Measurements from ENCODE around the gene RAMP3.
"Not testable (repeated sequence)": the region's sequence is repeated elsewhere in the genome, so short reads cannot be mapped to it uniquely, and the experiment has no call there.

The RAMP3 gene, protein sequence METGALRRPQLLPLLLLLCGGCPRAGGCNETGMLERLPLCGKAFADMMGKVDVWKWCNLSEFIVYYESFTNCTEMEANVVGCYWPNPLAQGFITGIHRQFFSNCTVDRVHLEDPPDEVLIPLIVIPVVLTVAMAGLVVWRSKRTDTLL

DNA sequence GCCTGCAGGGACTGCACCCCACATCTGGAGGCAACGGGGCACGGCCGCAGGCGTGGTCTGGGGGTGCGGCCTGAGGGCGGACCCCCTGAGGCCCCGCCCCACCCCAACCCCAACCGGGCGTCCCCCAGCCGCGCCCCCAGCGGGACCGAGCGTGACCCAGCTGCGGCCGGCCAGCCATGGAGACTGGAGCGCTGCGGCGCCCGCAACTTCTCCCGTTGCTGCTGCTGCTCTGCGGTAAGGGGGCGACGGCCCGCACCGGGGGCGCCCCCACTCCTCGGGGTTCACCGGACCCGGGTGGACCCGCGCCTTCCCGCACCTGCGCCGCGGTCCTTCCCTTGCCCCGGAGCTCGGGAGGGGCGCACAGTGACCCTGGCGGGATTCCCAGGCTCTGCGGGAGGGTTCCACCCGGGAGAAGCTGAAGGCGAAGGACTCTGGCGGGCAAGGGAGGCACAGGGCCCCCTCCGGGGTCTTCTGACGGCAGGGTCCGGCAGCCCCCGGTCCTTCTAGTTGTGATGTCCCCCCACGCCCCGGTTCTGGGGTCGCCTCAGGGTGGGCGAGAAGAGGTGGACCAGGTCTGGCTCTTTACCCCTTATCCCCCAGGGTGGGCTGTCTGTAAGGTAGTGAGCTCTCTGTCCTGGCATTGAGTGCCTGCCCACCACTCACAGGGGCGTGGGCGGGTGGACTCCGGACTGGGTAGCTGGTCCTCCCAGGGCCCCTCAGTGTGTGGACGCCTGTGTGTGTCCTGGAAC is at the start of gene RAMP3:
RAMP3 (plus strand) TSS at position 139 of the 749 bp plus-strand sequence; CDS start at position 177, 38 bp downstream.
- no peak for DNase-seq

DNA sequence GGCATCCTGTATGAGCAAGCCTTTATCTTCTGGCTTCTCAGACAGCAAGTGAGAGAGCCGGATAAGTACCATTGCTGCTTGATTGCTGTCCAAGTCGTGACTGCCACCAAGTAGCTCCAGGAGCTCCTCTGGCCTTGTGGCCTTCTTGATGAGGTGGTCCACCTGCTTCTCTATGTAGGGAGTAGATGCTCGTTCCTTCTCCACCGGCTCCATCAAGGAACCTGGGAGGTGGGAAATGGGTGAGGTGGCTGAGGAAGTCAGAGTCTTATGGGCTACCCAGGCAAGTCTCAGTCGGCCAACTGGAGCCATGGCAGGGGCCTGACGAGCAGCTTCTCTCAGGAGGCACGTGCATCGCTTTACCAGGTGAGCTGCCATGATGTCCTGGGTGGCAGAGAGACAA is 48.7 kb upstream of the RAMP3 start:
- DNase-seq, result no peak

DNA sequence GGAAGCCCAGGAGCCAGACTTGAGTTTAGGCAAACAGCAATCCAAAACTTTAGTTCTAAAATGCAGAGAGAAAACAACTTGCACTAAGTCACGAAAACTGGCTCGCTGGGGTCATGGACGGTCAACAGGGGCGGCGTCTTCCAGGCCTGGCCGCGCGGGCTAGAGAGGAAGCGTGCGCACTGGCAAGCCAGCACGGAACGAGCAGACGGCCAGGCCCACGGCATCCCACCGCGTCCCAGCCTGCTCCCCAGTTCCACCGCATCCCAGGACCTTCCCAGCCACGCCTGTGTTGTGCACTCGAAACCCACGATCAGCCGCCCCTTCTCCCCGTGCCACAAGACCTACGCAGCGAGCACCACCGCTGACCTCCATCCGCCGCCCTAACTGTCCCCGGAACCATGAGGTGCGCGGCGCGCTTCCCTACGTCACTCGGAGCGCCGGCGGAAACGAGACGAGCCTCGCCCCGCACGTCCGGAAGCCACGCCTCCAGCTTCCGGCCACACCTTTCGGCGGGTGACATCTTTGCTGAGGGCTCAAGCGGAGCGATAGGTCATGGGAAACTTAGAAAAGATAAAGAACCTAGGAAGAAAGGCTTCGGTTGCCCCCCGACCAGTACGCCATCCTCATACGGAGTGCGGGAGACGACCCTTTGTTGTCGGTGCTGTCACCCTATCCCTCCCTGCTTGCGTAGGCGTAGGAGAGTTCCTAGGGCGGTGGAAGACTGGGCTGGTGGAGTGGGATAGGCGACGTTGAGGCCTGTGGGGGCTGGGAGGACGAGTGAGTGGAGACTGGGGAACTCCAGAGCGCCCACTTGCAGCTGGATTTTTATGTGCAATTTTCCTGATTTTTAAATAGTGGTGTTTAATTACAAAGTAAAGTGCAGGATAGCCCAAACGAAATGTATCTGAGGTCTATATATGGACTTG is 46.0 kb upstream of the RAMP3 start, which contains the start of gene TBRG4:
TBRG4 (minus strand) TSS at position 400 of the 926 bp plus-strand sequence. CDS start 2,460 bp downstream, outside the sequence.
- DNase-seq, result peak; percentile 96

DNA sequence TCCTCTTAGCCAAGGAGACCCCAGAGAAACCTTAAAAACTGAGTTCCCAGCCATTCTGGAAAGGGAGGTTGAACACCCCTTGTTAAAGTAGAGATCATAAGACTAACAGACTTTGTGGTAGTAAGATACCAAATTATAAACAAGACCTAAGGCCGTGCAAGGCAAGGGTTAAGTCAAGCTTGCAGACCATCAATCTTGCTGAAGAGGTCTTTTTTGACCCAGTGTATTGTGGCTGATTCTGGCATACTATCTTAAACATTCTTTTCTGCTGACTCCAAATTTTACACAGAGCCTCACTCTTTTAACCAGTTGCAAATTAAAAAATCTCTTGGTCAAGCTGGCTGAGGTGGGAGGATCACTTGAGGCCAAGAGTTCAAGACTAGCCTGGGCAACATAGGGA is 44.9 kb upstream of the RAMP3 start:
- DNase-seq, result no peak

DNA sequence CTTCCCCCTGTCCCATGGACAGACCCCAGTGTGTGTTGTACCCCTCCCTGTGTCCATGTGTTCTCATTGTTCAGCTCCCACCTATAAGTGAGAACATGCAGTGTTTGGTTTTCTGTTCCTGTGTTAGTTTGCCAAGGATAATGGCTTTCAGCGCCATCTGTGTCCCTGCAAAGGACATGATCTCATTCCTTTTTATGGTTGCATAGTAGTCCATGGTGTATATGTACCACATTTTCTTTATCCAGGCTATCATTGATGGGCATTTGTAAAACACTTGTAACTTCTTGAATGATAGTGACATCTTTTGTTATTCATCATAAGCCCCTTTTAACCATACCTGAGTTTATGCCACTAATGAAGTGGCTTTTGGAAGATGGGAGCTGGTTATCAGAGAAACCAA is 43.3 kb upstream of the RAMP3 start:
- DNase-seq, result not testable (repeated sequence)

DNA sequence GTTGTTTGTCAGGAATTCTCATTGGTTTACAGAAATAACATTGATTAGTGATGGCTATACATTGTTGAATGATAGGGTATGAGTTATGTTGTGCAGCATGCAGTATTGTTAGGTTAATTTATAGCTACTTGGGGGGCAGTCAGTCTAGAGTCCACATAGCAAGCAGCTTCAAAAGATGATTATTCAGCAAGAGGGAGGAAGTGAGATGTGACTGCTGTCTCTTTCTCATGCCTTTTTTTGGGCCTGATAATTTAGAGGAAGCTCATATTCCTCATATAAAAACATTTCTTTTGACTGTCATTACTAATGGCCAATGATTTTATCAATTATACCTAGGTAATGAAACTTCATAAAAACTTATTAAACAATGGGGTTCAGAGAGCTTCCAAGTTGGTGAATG is 42.7 kb upstream of the RAMP3 start:
- DNase-seq, result no peak

DNA sequence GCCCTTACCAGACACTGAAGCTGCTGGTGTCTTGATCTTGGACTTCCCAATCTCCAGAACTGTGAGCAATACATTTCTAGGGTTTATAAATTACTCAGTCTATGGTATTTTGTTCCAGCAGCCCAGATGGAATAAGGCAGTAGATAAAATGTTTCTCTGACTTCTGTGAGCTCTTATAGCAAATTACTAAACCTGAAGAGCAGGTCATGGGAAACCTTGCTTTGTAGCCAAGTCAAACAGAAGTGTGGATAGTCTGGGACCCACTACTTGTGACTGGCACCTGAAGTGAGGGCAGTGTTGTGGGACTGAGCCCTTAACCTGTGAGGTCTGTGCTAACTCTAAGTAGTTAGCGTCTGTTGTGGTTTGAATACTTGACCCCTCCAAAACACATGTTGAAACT is 41.5 kb upstream of the RAMP3 start:
- no peak for DNase-seq

DNA sequence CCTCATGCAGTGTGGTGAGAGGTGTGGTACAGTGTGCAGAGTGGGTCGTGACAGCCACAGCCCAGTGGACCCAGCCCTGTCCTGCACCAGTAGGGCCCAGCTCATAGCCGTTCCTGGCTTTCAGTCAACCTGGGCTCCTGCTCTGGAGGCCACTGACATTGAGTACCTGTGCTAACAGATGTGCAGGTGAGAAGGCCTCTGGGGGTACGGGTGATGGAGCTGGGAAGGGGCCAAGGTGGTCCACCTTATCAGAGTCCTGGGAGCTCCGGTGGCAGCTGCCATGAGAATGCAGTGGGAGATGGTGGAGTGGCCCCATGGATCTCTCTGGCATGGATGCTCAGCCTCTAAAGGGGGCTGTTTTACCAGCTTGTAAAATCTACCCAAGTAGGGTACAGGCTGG is 40.0 kb upstream of the RAMP3 start:
- no peak for DNase-seq

DNA sequence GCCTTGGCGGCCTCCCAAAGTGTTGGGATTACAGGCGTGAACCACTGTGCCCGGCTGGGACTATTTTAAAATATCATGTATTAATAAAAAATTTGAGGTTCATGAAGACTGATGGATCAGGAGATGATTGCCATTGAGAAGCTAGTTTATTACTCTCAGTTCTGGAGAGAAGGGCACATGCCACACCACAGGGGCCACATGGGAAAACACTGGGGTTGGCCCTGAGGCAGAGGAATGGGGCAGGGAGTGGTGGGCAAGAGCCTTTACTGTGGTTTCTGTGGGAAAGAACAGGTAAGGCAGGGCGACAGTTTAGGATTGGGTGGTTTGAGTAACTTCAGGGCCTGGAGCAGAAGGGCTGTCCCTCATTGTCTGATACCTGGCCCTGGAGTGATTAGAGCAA is 39.3 kb upstream of the RAMP3 start:
- DNase-seq, result no peak

DNA sequence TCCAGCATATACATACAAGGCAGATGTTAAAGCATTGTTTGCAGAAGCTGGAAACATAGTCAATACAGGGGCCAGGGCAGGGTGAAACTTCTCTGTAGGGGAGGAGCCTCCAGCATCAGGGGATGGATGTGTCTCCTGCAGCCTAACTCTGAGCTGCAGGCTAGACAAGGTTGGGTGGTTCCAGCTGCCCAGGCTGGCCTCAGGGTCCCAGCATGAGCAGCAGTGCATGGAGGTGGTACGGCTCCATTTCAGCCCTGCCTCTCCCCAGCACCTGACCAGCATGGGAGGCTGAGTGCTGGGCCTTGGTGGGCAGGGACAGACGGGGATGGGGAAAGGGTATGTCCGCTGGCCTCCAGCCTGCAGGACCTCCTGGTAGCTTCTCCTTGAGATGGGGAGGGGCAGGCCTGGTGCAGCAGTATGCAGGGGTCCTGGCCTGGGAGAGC is 38.7 kb upstream of the RAMP3 start:
- DNase-seq, result no peak

DNA sequence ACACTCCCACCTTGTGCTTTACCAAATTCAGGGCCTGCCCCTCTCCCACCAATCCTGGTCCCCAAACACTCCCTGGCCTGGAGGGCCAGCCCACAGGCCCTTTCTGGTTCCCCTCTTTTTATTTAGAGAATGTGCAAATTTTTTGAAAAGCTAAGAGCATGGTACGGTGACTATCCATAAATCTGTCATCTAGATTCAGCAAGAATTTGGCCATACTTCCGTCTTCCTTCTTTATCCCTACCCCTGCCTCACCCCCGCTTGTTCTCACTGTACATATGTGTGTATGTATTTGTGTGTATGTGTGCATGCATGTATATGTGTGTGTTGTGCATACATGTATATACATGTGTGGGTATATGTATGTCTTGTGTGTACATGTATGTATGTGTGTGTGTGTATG is 38.0 kb upstream of the RAMP3 start:
- DNase-seq, result no peak

DNA sequence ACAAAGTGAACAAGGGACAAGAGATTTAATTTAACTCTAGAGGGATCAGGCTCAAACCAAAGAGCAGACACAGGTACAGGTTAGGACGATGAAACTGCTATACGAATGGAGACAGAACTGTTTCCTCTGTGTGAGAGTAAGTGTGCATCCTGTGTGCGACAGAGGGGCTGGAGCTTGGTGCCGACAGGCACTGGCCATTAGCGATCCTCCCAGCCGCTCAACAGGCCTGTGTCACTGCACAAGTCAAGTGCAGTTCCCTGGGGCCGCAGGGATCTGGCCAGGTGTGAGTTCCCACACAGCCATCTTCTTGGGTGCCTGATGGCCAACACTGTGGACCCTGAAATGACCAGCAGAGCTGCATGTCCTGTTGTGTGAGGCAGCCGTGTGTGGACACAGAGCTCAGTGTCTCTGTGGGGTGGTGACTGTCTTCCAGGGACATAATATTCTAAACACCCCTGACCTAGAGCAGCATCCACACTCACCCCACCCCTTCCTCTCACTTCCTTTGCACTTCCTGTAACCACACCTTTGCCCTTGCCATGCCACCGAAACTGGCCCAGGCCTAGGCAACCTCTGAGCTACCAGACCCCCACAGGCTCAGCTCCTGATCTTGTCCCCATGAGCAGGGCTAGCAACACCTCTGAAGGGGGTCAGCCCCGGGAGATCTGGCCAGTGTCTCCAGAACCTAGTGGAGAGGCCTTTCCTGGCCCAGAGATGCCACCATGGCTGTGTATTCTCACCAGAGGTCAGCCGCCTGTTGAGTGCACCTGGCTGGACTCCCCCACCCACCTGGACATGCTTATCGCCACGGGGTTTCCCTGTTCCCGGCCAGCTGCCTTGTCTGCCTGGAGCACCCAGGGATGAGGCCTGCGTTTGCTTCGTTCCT is 34.4 kb upstream of the RAMP3 start:
- no peak for DNase-seq

DNA sequence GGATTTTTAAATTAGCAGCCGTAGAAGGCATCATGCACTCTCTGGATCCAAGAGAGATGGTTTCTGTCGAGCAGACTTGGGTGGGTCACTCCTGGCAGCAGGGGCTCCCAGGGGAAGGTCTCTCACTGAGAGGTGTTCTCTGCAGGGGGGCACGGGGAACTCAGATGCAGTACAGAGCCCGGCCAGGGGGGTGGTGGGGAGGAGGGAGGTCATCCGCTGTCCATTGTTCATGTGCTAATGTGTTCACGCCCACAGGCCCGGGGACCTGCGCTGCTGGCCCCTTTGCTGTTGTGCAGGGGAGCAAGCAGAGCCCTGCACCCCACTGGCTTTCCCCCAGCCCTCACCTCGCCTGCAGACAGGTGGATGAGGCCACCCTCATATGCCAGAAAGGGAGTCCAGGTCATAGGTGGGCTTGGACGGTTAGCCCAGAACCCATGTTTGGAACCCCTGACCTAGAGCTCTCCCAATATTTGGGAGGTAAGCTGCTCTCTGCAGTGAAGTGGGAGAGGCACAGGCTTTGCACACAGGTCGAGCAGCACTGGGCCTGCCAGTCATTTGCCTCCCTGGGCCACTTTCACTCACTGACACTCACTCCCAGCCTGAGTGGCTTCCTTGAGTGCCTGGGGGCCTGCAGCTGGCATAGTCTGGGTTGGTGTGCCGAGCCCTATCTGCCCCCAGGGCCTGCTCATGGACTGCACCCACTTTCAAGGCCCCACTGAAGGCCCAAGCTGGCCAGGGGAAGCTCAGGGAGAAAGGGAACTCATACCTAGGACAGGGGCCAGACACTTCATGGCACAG is 33.5 kb upstream of the RAMP3 start:
- DNase-seq, result no peak

DNA sequence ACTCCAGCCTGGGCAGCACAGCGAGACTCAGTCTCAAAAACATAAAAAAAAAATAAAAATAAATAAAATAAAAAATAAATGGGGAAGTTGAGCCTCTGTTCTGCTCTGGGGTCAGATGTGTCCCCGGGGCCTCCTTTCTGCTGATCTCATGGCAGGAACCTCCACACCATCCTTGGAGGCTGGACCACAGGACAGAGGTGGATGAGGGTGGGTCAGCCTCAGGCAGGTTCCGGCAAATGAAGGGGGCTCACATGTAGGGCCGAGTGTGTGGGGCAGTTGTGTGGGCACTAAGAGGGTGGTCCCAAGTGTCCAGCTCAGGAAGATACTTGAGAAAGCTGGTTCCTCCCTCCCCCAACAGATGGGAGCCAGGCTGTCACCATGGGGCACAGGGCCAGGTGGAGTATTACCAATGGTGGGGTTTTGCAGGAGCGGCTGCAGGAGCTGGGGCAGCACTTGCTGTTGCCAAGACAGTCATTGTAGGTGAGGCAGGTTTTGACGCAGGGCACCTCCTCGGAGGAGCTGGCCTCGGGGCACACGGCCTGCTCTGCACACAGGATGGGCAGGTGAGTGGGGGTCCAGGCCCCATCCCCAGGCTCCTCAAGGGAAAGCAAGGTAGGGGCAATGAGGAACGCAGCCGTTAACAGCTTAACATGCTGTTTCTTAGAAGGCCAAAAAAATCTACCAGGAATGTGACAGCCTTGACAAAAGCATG is 32.2 kb upstream of the RAMP3 start:
- no peak for DNase-seq

DNA sequence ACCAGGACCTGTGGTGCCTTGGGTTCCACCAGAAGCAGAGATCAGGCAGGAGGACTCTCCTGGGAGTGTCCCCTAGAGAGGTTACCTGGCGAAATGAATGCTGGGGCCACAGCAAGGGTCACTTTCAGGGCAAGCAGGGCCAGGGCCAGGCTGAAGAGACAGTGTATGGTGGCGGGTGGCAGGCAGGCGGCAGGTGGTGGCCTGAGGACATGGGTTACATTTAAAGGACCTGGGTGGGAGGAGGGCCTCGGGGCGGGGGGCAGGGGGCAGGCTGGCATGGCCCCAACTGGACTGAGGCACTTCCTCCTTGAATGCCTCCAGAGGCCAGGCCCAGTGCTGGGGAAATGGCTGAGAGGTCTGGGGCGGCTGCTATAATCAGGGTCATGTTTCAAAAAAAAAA is 31.4 kb upstream of the RAMP3 start:
- DNase-seq, result no peak

DNA sequence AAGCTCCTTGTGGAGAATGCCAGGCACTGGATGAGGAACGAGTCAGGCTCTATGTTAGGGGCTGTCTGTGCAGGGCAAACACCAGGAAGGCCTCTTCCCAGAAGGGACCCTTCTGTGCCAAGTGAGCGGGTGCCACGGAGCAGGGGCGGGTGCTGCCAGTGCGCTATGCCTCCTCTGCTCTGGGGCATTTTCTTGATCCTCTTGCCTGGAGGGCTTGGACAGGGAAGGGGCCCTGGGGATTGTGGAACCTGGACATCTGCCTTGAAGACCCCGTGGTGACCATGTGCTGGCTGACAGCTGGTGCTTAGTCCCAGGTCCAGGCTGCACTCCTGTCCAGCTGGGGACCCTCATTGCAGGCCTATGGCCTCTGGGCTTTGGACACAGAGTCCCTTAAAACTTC is 30.7 kb upstream of the RAMP3 start:
- no peak for DNase-seq

DNA sequence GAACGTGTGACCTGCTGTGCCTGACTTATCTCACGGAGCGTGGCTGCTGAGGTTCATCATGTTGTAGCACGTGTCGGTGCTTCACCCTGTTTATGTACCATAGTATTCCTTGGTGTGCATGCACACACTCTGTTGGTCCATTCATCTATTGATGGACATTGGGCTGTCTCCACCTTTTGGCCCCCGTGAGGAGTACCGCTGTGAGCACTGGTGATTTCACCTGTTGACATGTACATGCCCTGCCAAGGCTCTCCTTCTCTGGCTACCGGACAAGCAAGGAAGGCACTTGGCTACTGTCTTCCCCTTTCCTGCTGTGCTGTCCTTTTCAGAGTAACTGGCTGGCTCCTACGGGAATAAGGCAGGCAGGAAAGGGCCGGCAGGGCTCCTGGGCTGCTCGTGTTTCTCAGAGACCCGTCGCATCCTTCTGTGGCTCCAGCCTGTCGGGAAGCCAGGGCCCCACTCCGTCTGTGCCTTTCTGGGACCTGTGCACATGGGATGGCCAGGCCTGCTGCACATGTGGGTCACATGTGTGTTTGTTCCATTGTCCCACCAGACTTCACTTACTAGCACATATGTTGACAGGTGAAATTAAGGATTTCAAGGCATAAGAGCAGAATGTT is 28.3 kb upstream of the RAMP3 start:
- DNase-seq, result no peak

DNA sequence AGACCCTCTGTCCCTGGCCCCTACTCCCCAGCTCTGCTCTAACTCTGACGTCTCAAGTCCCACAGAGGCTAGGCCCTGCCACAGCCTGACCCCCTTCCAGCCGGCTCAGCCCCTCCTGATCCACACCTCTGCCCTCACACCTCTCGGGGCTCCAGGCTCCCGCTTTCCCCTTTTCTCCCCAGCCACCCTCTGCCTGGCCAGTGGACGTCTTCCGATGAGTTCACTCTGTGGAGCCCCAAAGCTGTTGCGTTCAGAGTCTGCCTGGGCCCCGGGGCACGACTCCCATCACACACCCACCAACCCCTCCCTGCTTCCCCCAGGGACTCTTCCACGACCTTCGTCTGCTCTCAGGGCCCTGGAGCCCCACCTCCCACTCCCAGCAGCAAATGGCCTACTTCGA is 27.7 kb upstream of the RAMP3 start:
- DNase-seq, result no peak

DNA sequence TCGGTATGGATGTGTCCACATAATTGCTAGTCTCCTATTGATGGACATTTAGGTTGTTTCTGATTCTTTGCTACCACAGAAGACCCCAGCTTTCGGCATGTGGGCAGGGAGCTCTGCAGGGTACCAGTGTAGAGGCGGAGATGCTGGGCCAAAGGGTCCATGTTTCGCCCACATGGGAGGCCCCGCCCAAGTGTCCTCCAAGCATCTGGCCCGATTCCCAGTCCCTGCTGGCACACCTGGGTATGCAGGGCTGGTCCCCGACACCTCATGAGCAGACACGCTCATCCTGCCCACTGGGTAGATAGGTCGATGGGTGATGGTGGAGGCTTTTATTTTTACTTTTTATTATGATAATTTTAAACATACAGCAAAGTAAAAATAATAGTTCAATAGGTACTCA is 26.7 kb upstream of the RAMP3 start:
- no peak for DNase-seq

DNA sequence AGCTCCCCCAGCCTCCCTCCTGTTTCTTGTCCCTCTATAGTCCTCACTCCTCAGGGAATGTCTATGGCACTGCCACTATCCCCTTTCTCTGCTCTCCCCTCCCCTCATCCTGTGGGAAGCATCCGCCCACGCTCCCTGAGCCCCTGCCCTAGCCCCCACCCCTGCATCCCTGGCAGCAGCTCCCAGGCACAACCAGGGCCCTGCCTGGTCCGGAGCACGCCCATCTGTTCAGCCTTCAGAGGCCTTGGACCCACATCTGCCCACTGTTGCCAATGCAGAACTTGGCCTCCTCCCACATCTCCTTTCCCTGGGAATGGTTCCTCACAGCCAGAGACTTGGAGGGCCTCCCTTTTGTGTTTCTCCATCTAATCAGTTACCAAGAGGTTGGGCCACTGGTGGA is 25.7 kb upstream of the RAMP3 start:
- DNase-seq, result no peak

All from activated CD8-positive, alpha-beta memory T cell treated with anti-CD3 and anti-CD28 coated beads, Interleukin-2, amount 50 U/mL, for 48 hours (primary cell).